Stimulated activated CD4-positive, alpha-beta T cell treated with anti-CD3 and anti-CD28 coated beads, Interleukin-15, amount 100 ng/mL, for 24 hours (primary cell): ENCODE data around the gene FAM131B.

ENCODE experiments used
- DNase-seq: peaks from one replicate; pipeline ENCODE4 v3.0.0-alpha.2; 2020

FAM131B gene

DNA sequence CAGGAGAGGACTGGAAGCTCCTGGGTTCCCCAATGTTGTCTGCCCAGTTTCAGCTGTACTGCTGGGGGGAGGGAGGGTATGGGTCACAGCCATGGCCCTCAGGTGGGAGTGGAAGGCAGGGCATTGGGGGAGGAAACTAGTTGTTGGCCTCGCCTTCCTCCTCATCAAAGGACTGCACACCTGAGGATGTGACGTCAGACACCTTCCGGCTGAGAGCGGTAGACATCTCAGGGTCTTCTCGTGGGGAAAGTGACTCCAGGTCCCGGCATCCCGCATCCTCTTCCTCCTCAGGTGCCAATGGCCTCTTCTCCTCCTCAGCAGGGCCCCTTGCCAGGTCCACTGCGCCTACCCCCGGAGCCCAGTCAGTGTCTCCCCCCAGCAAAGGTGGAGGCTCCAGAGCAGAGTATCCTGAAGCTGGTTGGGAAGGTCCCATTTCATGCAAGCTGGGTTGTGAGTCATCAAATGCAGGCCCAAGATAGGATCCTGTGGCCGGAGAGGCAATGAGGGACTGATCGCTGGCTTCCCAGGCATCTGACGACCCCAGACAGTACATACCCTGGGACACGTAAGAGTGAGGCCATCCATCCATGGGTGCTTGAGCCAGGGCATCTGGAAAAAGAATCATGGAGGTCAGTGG is 6.0 kb downstream of the FAM131B start:
- no peak for DNase-seq

- no peak for DNase-seq
Observed at GRCh38 chr7:143355450-143356385, 6.8 kb downstream of the FAM131B start.

- no peak for DNase-seq
Observed at GRCh38 chr7:143354965-143355364, 7.5 kb downstream of the FAM131B start.

DNA sequence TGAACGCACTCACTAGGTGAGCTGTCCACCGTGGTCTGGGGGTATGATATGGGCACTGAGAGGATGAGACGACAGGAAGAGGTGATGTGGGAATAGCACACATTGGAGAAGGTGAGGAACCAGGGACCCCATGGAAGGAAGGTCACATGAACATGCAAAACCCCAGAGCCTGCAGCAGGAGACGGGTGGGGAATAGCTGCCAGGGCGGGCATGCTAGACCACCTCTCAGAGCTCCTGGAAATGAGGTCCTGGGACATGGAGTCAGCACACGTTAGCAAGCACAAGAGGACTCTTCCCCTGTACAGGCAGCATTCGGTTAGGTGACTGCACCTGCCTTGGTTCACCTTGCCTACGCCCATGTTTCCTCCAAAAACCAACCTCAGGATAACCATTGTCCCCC is 8.1 kb downstream of the FAM131B start:
- DNase-seq = no peak

DNA sequence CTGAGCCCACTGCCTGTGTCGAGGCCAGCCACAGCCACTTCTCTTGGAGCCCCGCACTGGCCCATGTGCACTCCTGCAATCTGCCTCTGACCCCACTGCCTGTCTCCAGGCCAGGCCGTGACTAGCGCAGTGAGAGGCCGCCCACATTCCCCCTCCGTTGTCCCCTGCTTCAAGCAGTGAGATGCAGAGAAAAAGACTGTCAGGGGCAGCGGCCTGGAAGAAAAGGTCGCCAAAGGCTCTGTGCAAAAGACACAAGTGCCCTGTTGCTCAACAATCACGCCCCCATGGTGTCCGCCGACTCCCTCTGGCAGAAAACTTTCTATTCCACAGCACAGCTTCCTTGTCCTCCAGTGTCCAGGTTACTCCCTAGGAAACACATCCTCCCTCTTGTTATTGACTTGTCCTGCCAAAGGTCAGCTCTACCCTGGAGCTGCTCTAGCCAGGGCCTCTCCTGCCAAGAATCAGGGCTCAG is 9.9 kb downstream of the FAM131B start:
- no peak for DNase-seq

GRCh38 chr7:143351574-143351973 is 10.9 kb downstream of the FAM131B start:
- DNase-seq = no peak

GRCh38 chr7:143351060-143351459 is 11.5 kb downstream of the FAM131B start:
- DNase-seq = no peak

DNA sequence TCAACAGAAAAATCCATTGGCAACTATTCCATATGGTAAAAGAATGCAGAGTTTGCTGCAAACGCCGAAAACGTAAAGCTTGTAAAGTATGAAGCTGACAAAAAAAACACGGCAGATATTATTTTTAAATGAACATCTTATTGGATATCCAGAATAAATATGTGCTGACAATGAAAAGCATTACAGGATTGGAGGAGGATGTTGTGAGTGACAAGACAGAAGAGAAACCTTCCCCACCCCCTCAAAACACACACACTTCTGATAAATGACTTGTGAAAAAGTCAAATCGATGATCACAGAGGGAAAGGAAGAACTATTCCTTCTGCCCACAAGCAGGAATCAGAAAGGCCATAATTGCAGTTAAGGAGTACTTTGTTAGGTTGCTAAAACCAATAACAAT is 14.6 kb downstream of the FAM131B start:
- no peak for DNase-seq

- no peak for DNase-seq
Observed at GRCh38 chr7:143346018-143346417, 16.5 kb downstream of the FAM131B start.

GRCh38 chr7:143345428-143345900 is 17.0 kb downstream of the FAM131B start:
- peak; percentile 80 for DNase-seq

GRCh38 chr7:143343596-143343995 is 18.9 kb downstream of the FAM131B start:
- no peak for DNase-seq

GRCh38 chr7:143341842-143342241 is 20.7 kb downstream of the FAM131B start:
- no peak for DNase-seq

GRCh38 chr7:143337216-143337615 is 25.3 kb downstream of the FAM131B start:
- no peak for DNase-seq

DNA sequence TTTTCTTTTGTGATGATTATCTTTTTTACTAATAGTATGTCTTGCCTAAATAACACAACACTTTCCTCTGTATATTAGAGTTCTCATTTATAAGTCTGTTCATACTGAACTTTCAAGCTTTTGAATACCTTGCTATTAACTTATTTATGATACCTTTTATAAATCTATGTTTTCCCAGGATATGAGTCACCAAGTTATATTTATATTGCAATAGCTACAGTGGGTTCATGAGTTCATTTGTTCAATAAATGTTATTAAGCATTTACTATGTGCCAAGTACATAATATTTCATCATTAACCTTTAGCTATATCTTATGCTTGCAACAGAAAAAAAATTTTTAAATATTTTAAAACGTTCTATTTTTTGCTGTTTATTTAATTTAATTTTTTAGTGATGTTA is 28.3 kb downstream of the FAM131B start:
- DNase-seq = no peak

DNA sequence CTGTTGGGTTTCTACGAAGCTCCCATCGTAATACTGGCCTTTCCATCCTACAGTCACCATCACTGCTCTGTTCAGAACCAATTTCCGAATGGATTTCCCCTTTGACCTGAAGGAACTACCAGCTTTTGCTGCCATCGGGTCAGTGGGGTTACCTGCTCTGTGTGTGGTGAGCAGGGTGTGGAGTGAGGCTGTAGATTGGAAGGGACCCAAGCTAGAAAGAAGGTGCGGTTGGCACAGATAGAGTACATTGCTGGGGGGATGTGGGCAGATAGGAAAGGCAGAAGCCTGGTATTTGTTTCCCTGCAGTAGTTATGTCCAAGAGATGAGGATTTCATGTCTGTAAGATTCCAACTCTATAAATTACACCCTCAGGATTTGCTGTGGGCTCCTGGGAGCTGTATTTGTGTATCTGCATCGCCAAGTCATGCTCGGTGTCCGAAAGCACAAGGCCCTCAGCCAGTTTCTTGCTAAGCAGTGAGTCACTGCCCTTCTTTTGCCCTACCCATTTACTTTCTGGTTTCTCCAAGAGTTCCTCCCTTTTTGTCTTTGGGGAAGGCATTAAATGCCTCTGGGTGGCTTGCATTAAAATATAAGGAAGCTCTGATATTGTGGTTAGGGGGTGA is 31.2 kb downstream of the FAM131B start:
- no peak for DNase-seq

DNA sequence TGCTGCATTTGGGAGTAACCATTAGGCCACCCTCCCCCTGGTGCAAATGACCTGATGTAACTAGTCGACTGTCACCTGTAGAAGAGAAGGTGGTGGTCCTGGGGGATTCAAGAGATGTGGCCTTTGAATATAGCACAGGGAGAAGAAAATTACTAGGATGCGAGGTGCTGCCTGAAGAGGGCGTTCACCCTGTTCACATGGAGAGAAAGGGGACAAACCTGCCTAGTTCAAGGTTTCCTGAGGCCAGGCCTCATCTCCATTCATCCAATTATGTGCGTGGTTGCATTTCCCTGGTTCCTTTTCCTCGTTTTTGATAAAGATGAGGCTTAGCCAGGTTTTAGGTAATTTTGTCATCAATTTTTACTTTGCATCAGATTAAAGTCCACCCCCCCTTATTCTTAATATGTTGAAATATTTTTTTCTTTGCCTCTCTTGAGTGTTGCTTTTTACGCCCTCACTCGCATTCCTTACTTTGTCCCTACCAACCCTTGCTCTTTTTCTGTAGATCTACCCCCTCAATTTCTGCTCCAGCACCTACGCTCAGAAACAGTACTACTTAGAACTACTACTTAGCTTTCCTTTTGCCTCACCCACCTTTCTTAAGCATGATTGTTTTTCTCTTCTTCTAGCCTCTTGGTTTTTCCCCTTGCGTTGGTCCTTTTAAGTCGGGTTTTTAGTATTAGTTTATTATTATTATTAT is 32.9 kb downstream of the FAM131B start:
- DNase-seq = no peak

DNA sequence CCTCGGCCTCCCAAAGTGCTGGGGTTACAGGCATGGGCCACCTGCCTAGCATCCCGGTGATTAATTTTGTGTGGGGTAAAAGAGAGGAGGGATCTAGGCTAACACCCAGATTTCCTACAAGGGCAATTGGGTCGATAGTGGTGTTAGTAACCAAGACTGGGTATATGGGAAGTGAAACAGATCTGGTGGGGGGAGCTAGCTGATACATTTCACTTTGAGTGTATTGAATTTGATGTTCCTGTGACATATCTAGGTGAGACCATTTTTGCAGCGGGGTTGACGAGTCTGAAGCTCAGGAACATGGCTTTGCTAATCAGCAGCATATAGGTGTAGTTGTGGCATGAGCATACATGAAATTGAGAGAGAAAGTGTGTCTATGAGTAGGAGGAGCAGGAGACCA is 34.6 kb downstream of the FAM131B start:
- DNase-seq = no peak

DNA sequence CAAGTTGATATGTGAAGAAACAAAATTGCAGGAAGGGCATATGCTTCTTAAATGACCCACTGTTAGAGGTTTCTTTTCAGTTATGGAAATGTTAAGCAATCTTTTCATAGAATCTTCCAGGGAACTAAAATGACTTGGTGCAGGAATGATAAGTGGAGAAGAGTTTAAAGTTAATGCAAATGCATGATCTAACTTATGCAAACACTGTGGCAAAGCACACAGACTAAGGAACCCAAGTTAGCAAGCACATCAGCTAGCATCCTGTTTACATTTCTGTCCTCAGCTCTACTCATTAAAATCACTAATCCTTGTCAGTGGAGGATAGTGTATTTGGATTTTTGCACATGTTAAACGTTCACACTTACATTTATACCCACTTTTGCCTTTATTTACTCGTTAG is 37.3 kb downstream of the FAM131B start:
- no peak for DNase-seq

GRCh38 chr7:143323653-143324052 is 38.9 kb downstream of the FAM131B start:
- DNase-seq = no peak

DNA sequence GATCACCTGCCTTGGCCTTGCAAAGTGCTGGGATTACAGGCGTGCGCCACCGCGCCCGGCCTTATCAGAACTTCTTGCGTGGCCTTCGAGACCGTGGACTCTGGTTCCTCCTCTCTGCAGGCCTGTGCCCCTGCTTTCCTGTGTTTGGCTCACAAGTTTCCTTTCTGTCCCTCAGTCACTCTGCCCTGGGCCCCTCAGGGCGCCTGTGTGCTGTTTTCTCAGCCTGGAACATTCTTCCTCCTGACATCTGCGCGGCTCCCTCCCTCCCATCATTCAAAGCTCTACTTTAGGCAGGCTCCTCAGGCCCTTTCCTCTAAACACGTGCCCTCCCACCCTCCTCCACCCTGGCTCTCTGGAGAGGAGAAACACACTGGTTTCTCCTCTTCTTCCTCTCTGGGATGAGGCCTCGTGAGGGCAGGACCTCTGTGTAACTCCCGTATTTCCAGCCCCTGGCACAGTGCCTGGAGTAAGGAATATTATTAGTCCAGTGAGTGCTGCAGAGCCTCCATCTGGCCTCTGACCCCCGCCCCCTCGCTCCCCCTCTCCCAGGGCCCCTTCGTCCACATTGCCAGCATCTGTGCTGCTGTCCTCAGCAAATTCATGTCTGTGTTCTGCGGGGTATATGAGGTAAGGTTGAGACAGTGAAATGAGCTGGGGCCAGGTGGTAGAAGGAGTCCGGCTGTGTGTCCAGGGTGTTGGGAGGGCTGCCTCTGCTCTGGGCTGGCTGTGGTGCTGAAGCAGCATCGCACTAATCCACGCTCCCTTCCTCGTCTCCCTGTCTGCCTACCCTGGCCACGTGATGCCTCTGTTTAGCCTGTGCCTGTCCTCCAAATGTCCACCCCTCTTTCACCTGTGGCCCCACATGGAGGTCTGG is 39.5 kb downstream of the FAM131B start:
- DNase-seq = no peak

DNA sequence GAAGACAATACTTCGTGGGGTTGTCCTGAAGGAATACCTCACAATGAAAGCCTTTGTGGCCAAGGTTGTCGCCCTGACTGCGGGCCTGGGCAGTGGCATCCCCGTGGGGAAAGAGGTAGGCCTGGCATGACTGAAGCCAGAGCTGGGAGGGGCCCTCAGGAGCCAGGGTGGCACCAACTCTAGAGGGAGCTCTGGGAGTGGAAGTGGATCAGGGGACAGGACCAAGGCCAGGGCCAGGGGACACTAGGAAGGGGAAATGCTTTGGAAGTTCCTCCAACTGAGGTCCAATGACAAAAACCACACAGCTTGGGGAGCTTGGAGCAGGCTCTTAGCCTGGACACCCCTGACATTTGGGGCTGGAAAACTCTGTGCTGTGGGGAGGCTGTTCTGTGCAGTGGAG is 40.8 kb downstream of the FAM131B start:
- no peak for DNase-seq

DNA sequence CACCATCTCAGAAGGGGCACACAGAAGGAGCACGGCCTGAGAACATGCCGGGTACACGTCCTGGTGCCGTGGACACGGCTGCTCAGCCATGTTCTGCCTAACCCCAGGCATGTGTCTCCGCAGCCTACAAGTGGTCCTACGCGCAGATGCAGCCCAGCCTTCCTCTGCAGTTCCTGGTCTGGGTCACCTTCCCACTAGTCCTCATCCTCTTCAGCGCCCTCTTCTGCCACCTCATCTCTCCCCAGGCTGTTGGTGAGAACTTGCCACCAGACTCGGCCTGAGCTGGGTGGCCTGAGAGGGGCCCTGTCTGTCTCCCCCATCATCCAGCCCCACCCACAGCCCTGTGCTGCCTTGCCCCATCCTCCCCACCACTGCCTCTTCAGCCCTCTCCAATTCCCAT is 41.3 kb downstream of the FAM131B start:
- DNase-seq = no peak
